ENCODE data around the gene CMC4. TPM values are rescaled to one million over a fixed set of nuclear protein-coding genes. Genes with fewer than 3 reads are reported as not detected.

Gene CMC4
- total RNA-seq, 2 experiments from 2014 or later: 4.7 to 5.6 TPM

Other genes starting within 250 kb of the CMC4 start
- gene SMIM9, start 236.5 kb downstream of the CMC4 start, total RNA-seq: not detected
- 10 to 100 TPM; 11.0 to 14.1 TPM for gene F8A1, start 184.8 kb downstream of the CMC4 start, total RNA-seq
- gene F8, start 48.4 kb downstream of the CMC4 start, total RNA-seq: 1 to 10 TPM; 3.9 to 4.6 TPM
- gene FUNDC2, start 44.3 kb downstream of the CMC4 start, total RNA-seq: 10 to 100 TPM; 58.4 to 61.3 TPM
- gene MTCP1, start within 50 bp of the CMC4 start, total RNA-seq: 10 to 100 TPM; 18.1 to 19.6 TPM
- gene BRCC3, start 372 bp upstream of the CMC4 start, total RNA-seq: 10 to 100 TPM; 28.2 to 30.6 TPM
- 10 to 100 TPM; 56.3 to 62.0 TPM for gene VBP1, start 145.3 kb upstream of the CMC4 start, total RNA-seq
- gene RAB39B, start 193.4 kb upstream of the CMC4 start, total RNA-seq: 1 to 10 TPM; 8.0 to 8.7 TPM

Data from activated CD4-positive, alpha-beta T cell treated with anti-CD3 and anti-CD28 coated beads, Interleukin-2, amount 10 ng/mL, durations not matched to agents 7 days and 5 days (primary cell).